GM21528 (cell line): ENCODE results near the gene ABAT.

Source experiments
- ATAC-seq: cut with Tn5 transposase; IDR thresholded peaks from one replicate; pipeline ENCODE4 v1.9.1; 2021; ENCODE audit warnings: mild to moderate bottlenecking, moderate library complexity; ENCODE audit not compliant: unreplicated experiment, low FRiP score

ABAT gene

DNA sequence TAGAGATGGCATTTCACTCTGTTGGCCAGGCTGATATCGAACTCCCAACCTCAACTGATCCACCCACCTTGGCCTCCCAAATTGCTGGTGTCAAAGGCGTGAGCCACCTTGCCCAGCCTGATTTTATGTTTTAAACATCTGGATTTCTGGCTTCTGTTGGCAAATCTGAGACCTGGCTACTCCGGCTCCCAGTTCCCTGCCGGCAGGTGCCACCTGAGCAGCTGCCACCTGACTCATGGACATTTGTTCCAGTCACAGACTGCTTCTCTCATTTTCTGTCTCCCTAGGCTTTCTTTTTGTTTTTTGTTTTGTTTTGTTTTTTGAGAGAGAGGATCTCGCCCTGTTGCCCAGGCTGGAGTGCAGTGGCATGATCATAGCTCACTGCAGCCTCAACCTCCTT lies 132.8 kb downstream of the ABAT start:
- no peak for ATAC-seq

- ATAC-seq = no peak
Observed at GRCh38 chr16:8808009-8808408, 133.6 kb downstream of the ABAT start.

DNA sequence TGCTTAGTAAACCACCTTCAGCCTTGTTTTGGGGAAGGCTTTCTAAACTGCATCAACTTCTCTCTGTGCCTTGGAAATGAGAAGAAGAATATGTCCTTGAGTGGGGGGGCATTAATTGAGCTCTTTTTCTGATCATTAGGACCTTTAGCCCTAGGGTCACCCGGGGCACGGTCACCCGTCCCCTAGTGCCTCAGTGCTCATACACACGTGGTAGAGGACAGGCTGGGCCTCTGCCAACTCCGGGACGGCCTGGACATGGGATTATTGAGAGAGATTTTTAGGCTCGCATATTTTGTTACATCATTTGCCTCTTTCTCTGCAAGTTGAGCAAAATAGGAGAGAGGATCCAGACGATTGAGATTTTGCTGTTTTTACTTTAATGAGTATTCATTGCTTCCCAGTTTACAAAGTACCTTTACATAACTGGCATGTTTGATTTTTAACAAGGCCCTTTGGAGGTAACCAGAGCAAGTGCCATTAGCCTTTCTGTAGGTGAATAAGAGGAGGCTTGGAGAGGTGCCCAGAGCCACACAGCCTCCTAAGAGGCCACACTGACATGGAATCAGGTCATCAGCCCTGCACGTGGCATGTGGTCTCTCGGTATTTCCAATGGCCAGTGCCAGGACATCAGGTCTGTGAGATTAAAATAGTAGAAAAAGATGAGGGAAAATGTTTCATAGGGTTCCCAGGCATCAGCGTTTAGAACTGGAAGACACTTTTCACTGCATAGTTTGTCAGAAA lies 134.4 kb downstream of the ABAT start:
- ATAC-seq = no peak

DNA sequence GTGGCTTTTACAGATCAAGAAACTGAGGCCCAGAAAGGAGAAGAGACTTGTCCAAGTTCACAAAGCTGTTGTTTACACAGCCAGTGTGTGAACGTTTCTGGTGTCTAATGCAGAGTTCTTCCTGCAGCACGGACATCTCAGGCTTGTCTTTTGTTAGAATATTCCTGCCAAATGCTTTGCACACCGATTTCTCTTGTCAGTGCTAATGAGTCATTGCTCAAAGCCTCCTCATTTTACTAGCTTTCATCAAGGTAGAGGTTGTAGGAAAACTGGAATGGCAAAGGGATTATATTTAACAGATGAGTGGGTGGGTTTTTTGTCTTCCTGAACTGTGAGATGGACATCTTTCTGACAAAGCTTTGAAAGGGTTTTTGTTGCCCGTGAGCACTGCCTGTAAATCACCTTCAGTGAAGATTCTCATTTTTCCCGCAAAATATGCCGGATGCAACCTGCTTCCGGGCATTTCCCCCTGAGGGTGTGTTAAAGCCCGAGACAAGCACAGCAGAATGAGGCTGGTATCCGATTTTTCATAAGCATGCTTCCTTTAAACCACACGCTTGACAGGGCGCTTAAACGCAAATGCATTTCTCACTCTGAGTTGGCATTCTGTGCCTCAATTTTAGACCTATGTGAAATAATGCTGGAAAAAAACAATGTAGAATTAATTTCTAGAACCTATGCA lies 137.9 kb downstream of the ABAT start:
- ATAC-seq = no peak

DNA sequence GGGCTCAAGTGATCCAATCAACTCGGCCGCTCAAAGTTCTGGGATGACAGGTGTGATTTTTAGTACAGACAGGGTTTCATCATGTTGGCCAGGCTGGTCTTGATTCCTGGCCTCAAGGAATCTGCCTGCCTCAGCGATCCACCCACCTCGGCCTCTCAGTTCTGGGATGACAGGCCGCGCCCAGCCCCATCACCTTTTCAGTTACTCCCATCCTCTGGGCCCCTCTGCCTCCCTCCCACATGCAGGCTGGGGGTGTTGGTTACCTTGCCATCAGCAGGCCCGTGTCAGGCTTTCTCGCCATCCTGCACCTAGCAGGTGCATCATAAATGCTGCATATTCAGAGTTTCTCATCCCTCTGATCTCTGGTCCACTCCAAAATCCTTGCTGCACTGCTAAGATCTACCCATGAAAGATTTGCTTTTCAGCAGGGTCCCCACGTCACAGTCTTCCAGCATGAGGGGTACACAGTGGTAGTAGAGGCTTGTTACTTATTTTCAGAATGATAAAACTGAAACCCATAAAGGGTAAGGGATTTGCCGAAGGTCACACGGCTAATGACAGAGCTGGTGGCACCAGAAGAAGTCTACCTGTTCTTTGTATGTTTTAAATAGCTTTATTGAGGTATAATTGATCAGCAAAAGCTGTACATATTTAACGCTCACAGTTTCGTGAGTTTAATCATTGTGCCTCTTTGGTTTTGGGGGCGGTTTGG lies 139.8 kb downstream of the ABAT start:
- ATAC-seq = no peak

DNA sequence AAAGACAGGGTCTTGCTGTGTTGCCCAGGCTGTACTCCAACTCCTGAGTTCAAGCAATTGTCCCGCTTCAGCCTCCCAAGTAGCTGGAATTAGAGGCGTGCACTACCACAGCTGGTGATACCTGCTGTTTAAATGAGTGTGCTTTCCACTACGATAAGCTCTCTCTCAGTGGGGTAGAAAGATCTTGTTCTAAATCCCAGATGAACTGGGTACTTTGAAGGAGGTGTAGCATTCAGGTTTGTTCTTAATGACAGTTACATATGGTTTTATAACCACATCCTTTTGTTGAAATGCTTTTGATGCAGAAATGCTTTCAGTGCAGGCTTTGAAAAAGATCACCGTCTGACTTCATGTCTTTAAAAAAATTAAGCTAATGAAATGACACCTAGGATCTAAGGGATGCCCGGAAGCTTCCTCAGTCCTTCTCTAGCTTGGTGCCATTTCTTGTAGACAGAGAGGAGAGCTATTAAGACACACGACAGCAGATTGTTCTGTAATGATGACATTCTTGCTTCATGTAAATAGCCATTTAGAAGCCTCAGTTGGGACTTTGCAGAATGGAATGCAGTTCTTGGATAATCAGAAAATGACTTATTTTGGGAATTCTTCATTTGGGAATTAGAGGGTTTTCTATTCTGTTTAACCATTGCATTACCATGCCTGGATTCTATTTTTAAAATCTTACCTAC lies 142.7 kb downstream of the ABAT start:
- no peak for ATAC-seq

GRCh38 chr16:8818504-8819270 lies 144.3 kb downstream of the ABAT start:
- peak; percentile 60 for ATAC-seq

- ATAC-seq = no peak
Observed at GRCh38 chr16:8819411-8820034, 145.1 kb downstream of the ABAT start.

GRCh38 chr16:8822403-8822802 lies 148.0 kb downstream of the ABAT start:
- no peak for ATAC-seq

- no peak for ATAC-seq
Observed at GRCh38 chr16:8826278-8826879, 152.0 kb downstream of the ABAT start.

DNA sequence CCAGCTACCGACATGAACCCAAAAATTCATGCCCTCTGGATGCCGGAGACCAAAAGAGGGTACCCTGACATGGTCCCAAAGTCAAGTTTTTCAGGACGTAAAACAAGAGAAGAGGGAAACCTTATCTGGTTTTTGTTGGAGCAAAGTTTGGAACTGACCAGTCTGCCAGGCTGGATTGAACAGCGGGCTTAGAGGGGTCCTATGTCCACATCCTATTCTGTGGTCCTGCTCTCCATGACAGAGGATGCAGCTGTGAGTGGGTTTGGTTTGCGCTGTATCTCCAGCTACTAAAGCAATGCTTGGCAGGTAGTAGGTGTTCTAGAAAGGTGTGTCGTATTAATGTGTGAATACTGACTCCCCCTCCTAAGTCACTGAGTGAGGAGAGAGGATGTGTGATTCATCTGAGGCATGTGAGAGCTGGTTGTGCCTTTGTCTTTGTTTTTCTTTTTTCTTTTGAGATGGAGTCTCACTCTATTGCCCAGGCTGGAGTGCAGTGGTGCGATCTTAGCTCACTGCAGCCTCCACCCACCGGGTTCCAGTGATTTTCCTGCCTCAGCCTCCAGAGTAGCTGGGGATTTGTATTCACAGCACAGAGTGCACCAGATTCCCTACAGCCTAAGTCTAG lies 154.2 kb downstream of the ABAT start:
- no peak for ATAC-seq

GRCh38 chr16:8831450-8831849 lies 157.0 kb downstream of the ABAT start:
- ATAC-seq = no peak

GRCh38 chr16:8831871-8832716 lies 157.7 kb downstream of the ABAT start:
- no peak for ATAC-seq

DNA sequence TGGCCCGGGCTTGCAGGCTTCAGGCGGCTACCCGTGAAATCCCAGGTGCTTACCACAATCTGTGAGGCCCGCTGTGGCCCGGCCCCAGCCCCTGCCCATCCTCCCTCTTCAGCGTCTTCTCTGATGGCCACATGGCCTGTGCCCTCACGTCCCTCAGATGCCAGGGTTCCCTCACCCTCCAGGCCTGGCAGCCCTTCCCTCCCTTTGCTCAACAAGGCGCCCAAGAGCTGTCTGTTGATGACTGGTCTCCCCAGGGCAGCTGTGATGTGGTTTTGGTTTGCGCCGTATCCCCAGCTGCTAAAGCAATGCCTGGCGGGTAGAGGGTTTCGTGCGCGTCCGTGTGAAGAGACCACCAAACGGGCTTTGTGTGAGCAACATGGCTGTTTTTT lies 158.3 kb downstream of the ABAT start:
- no peak for ATAC-seq
